C4-2B (cell line): ENCODE data around the gene TMEM72.

Experiments used
- H3K27ac ChIP-seq: fragments of 450-650 bp; 2 replicates; pipeline ENCODE4 v1.5.1; 2017
- ZFX ChIP-seq: fragments of 450-650 bp; IDR thresholded peaks from 2 replicates; pipeline ENCODE4 v1.6.1; 2017
- TF ChIP-seq, protein P1 (sequence below): fragments of 450-650 bp; conservative IDR thresholded peaks from 2 replicates; pipeline ENCODE4 v1.5.1; 2017; ENCODE audit warnings: mild to moderate bottlenecking

Gene TMEM72

GRCh38 chr10:44959247-44960087 is 48.3 kb downstream of the TMEM72 start, which contains the start of gene RASSF4:
Gene RASSF4, plus strand, starts transcription at chr10:44959802. Its CDS starts 10,401 bp downstream, at chr10:44970203.
- peak within 1 kb of the TSS; percentile 87 for H3K27ac ChIP-seq
- TF ChIP-seq, protein P1, sequence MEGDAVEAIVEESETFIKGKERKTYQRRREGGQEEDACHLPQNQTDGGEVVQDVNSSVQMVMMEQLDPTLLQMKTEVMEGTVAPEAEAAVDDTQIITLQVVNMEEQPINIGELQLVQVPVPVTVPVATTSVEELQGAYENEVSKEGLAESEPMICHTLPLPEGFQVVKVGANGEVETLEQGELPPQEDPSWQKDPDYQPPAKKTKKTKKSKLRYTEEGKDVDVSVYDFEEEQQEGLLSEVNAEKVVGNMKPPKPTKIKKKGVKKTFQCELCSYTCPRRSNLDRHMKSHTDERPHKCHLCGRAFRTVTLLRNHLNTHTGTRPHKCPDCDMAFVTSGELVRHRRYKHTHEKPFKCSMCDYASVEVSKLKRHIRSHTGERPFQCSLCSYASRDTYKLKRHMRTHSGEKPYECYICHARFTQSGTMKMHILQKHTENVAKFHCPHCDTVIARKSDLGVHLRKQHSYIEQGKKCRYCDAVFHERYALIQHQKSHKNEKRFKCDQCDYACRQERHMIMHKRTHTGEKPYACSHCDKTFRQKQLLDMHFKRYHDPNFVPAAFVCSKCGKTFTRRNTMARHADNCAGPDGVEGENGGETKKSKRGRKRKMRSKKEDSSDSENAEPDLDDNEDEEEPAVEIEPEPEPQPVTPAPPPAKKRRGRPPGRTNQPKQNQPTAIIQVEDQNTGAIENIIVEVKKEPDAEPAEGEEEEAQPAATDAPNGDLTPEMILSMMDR = no peak
- peak; percentile 92 for TF ChIP-seq ZFX

GRCh38 chr10:44960088-44960460 is 48.9 kb downstream of the TMEM72 start:
- no peak for TF ChIP-seq ZFX
- TF ChIP-seq, protein P1 = no peak
- H3K27ac ChIP-seq = peak overlapping the region; percentile 87; the same call in 1 of the 2 replicates

DNA sequence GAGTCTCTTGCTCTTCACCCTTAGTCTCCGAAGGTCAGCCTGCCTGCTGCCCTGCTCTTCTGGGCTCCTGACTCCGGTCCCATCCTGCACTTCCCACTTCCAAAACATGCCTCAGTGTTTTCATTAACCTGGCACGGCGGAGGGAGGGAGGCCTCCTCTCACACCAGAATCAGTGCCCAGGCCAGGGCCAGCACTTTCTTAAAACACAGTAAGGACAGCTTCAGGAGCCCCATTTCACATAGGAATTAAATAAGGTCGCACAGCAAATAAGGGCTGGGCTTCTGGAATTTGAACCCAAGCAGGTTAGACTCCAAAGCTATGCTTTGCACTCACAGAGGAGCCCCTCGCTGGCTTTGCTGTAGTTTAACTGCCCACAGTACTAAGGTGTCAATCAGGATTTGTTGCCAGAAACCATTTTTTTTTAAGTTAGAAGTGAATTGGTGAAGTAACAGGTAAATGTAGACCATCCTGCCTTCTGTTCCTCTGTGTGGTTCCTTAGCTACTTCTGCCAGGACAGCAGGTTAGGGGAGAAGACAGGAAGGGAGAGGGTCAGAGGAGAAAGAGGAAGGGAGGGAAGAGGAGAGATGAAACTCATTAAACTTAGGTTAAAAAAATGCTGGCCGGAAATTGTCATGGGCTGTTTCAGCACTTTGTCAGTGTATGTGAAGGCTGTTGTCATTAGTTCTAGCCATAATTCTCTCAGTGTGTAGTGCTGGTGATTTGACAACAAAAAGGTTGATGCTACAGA is 49.5 kb downstream of the TMEM72 start:
- TF ChIP-seq, protein P1 = no peak
- no peak for TF ChIP-seq ZFX
- no peak overlapping the region for H3K27ac ChIP-seq

- TF ChIP-seq, protein P1 = no peak
- TF ChIP-seq ZFX = no peak
- H3K27ac ChIP-seq = no peak overlapping the region
Measured at GRCh38 chr10:44961230-44961571, 50.1 kb downstream of the TMEM72 start.

DNA sequence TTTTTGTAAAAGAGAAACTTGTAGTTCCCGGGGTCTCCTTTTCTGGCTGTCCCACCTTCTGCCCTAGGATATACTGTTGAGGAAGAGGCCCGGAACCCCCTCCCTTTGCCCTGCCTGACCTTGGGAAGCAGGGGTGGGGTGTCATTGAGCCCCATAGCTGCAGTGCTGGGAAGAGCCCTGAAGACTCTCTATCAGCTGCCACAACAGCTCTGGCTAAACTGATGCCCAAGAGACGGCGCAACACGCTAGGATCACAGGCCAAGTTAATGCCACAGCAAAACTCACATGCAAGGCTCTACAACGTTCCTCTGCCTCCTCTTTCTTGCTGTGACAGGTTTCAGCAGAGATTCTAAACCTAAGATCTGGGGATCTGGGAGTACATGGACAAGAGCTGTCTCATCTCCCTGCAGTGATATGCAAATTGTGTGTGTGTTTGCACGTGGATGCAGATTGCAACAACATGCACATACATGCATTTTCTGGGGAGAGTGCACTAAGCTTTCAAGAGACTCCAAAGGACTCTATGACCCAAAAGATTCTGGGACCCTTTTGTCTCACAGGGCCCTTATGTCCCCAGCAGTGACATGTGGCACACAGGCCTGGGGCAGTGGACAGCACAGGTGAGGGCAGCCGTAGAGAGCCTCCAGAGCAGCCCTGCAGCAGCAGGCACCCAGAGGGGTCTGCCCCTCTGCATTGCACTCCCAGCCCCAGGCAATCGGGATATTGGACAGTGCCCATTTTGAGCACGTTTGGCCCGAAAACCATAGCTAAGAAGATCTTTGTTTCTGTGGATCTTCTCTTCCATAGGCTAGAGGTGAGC is 51.0 kb downstream of the TMEM72 start:
- TF ChIP-seq, protein P1 = no peak
- TF ChIP-seq ZFX = no peak
- no peak overlapping the region for H3K27ac ChIP-seq

GRCh38 chr10:44962870-44963738 is 52.0 kb downstream of the TMEM72 start:
- TF ChIP-seq, protein P1 = no peak; the same call in 1 of the 2 replicates
- no peak for TF ChIP-seq ZFX
- no peak overlapping the region for H3K27ac ChIP-seq
